Lower leg skin (tissue), 4 donors: ENCODE data around the gene C9orf50. TPM values are rescaled to one million over a fixed set of nuclear protein-coding genes. Genes with fewer than 3 reads are reported as not detected.

Source experiments
- DNase-seq, 2 donors: peaks; one replicate each; pipeline ENCODE4 v3.0.0-alpha.2; 2019; ENCODE audit warnings: low spot score in 2 of 2
- H3K4me3 ChIP-seq: fragments of 200-600 bp; sonication (generic); 2 replicates; pipeline ENCODE4 v1.5.1; 2017; ENCODE audit warnings: mild to moderate bottlenecking, low read depth; ENCODE audit not compliant: poor library complexity, severe bottlenecking
- POLR2A ChIP-seq, 2 donors: fragments of 450-650 bp; IDR thresholded peaks; one replicate each; pipeline ENCODE4 v1.6.1; 2016 to 2017; ENCODE audit warnings: antibody characterized with exemption in 2 of 2, mild to moderate bottlenecking in 1 of 2, moderate library complexity in 1 of 2
- WGBS, 2 donors: methylation state at CpG; one replicate each; pipeline ENCODE4 v1.1.5; 2018; 5-methylcytosine and 5-hydroxymethylcytosine counted together
- intact Hi-C: fragments of 100-400 bp; cut with DNase I; formaldehyde crosslinking; loops from one replicate; pipeline ENCODE4 v1.15.0; 2023; ENCODE audit warnings: low total_unique reads
- total RNA-seq, 4 donors: library from RNA; depleted of rRNA; stranded (reverse); fragments of >200 nt; gene quantifications; one replicate each; pipeline ENCODE4 v1.1.0, GENCODE V29; 2016
- TF ChIP-seq, protein P1 (sequence below), 3 donors: fragments of 450-650 bp; IDR thresholded peaks; one replicate each; pipeline ENCODE4 v1.5.1; 2016; ENCODE audit warnings: antibody characterized with exemption in 3 of 3, mild to moderate bottlenecking in 3 of 3, moderate library complexity in 2 of 3

The C9orf50 gene
- total RNA-seq, 4 donors from 2014 or later, result not detected

DNA sequence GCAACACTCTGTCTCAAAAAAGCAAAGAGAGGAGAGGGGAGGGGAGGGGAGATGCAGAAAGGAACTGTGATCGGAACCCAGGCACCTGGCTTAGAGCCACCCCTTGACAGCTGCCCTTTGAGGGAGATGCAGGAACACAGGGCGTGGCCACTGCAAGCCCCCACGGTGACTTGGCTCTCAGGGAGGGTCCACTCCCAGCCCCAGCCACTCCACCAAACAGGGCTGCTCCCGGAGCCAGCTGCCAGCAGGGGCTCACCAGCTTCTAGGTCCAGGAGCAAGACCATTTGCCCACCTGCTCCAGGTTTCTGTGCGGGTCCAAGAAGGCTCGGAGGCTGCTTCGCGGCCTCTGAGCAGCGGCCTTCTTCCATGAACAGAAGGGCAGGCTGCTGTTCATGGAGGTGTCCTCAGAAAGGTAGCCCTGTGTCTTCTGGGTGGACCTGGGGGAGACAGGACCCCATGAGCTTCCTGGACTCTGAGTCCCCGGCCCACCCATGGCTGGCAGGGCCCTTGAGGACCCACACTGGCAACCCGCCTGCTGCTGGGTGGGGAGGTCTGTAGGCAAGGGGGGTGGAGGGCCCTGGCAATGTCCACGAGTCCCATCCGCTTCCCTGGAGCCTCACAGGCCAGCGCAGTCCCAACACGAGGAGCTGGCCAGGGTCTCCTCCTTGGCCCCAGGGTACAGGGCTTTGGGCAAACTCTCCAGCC, 7.9 kb downstream of the C9orf50 start:
- 78% methylated on average over 12 to 15 of the region's 15 CpGs for WGBS, 2 donors
- no peak for DNase-seq
- H3K4me3 ChIP-seq, result no peak overlapping the region
- intact Hi-C loops, result loop anchor here (5.0 kb wide), 1 partner anchor 476 kb away; no protein-coding TSS in a partner anchor
- TF ChIP-seq, protein P1, sequence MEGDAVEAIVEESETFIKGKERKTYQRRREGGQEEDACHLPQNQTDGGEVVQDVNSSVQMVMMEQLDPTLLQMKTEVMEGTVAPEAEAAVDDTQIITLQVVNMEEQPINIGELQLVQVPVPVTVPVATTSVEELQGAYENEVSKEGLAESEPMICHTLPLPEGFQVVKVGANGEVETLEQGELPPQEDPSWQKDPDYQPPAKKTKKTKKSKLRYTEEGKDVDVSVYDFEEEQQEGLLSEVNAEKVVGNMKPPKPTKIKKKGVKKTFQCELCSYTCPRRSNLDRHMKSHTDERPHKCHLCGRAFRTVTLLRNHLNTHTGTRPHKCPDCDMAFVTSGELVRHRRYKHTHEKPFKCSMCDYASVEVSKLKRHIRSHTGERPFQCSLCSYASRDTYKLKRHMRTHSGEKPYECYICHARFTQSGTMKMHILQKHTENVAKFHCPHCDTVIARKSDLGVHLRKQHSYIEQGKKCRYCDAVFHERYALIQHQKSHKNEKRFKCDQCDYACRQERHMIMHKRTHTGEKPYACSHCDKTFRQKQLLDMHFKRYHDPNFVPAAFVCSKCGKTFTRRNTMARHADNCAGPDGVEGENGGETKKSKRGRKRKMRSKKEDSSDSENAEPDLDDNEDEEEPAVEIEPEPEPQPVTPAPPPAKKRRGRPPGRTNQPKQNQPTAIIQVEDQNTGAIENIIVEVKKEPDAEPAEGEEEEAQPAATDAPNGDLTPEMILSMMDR (IDR thresholded peaks at IDR 0.05), result no peak
- no peak for TF ChIP-seq POLR2A (IDR thresholded peaks at IDR 0.05)

GRCh38 chr9:129612123-129612522, 8.8 kb downstream of the C9orf50 start:
- intact Hi-C loops, result loop anchor here (5.0 kb wide), 1 partner anchor 475 kb away; no protein-coding TSS in a partner anchor
- WGBS, 2 donors, result 67% methylated on average over 7 of the region's 7 CpGs; no CpG with 5 or more reads in 1 of the 2 donors
- no peak for DNase-seq
- no peak for TF ChIP-seq POLR2A (IDR thresholded peaks at IDR 0.05)
- TF ChIP-seq, protein P1 (IDR thresholded peaks at IDR 0.05), result no peak
- no peak overlapping the region for H3K4me3 ChIP-seq

- TF ChIP-seq POLR2A (IDR thresholded peaks at IDR 0.05), result no peak
- TF ChIP-seq, protein P1 (IDR thresholded peaks at IDR 0.05), result no peak
- no peak for DNase-seq
- intact Hi-C loops, result loop anchor here (5.0 kb wide), 1 partner anchor 474 kb away; no protein-coding TSS in a partner anchor
- WGBS, 2 donors, result 17 to 23% methylated on average over 12 of the region's 12 CpGs
- H3K4me3 ChIP-seq, result no peak overlapping the region
Measured at GRCh38 chr9:129611307-129611800, 9.5 kb downstream of the C9orf50 start.

GRCh38 chr9:129610473-129611306, 10.2 kb downstream of the C9orf50 start:
- intact Hi-C loops, result loop anchor here (5.0 kb wide), 1 partner anchor 473 kb away; no protein-coding TSS in a partner anchor
- H3K4me3 ChIP-seq, result no peak overlapping the region
- no peak for TF ChIP-seq POLR2A (IDR thresholded peaks at IDR 0.05)
- TF ChIP-seq, protein P1 (IDR thresholded peaks at IDR 0.05), result peak in 1 of 3 donors; percentile 88
- peak in 1 of 2 donors; percentile 96 for DNase-seq
- 0 to 1% methylated on average over 49 to 54 of the region's 66 CpGs for WGBS, 2 donors

- DNase-seq, result no peak
- 1 to 2% methylated on average over 21 to 22 of the region's 24 CpGs for WGBS, 2 donors
- H3K4me3 ChIP-seq, result no peak overlapping the region
- TF ChIP-seq POLR2A (IDR thresholded peaks at IDR 0.05), result no peak
- TF ChIP-seq, protein P1 (IDR thresholded peaks at IDR 0.05), result no peak
- intact Hi-C loops, result loop anchor here (5.0 kb wide), 1 partner anchor 473 kb away; no protein-coding TSS in a partner anchor
Measured at GRCh38 chr9:129610213-129610472, 10.8 kb downstream of the C9orf50 start.
